ENCODE measurements around the gene RRP7A. TPM values are rescaled to one million over a fixed set of nuclear protein-coding genes. Genes with fewer than 3 reads are reported as not detected.

RRP7A gene
- total and polyA plus RNA-seq, 2 of the 13 experiments (the other 11 are each of a cell fraction or from before 2014, with no cell fraction given), result 15.3 to 41.6 TPM

GRCh38 chr22:42553475-42554361, 34.1 kb upstream of the RRP7A start, which contains the start of gene SERHL2 (continued):
- TF ChIP-seq ZBTB49 (CRISPR knock-in tag; IDR thresholded peaks at IDR 0.05; ENCODE audit: borderline replicate concordance) (0 out of 2 replicates have a peak, but pooled peaks have one; percentile 61), ZBTB7B (CRISPR knock-in tag; IDR thresholded peaks at IDR 0.05) (peak; percentile 25; the same call in 1 of the 2 replicates), ARHGAP35 (CRISPR knock-in tag; IDR thresholded peaks at IDR 0.05; ENCODE audit: borderline replicate concordance) (0 out of 2 replicates have a peak, but pooled peaks have one; percentile 24), ZBTB26 (CRISPR knock-in tag; IDR thresholded peaks at IDR 0.05; ENCODE audit: borderline replicate concordance) (peak; percentile 25; the same call in 1 of the 2 replicates), ZNF407 (CRISPR knock-in tag; IDR thresholded peaks at IDR 0.05; ENCODE audit: not compliant biosample characterization) (peak; percentile 71), ZNF224 (CRISPR knock-in tag; IDR thresholded peaks at IDR 0.05) (no peak), KMT2B (CRISPR knock-in tag; IDR thresholded peaks at IDR 0.05) (0 out of 2 replicates have a peak, but pooled peaks have one; percentile 31), GABPB1 (CRISPR knock-in tag; IDR thresholded peaks at IDR 0.05) (peak; percentile 59), GTF2F1 (IDR thresholded peaks at IDR 0.05; ENCODE audit: low read length) (no peak), NR2F1 (CRISPR knock-in tag; IDR thresholded peaks at IDR 0.05) (no peak), NCOA2 (CRISPR knock-in tag; IDR thresholded peaks at IDR 0.05) (0 out of 2 replicates have a peak, but pooled peaks have one; percentile 14), SAP130 (CRISPR knock-in tag; IDR thresholded peaks at IDR 0.05; ENCODE audit: low read depth) (peak; percentile 53; the same call in 1 of the 2 replicates), MAX (IDR thresholded peaks at IDR 0.05) (0 out of 2 replicates have a peak, but pooled peaks have one; percentile 46), ZSCAN31 (CRISPR knock-in tag; IDR thresholded peaks at IDR 0.05; ENCODE audit: low read depth) (0 out of 2 replicates have a peak, but pooled peaks have one; percentile 64), POLR2A (IDR thresholded peaks at IDR 0.05; ENCODE audit: insufficient read depth in 1 of 2, low read depth in 2 of 2, low read length in 2 of 2) (peak in 1 of 2 experiments; percentile 55; a peak in 2 of 4 replicates), ZNF333 (CRISPR knock-in tag; IDR thresholded peaks at IDR 0.05; ENCODE audit: borderline replicate concordance) (no peak)
